Mesodermal cell (in vitro differentiated cells): Measurements from ENCODE around the gene PKNOX2.

ENCODE experiments used
- H3K27ac ChIP-seq: 2 replicates; pipeline ENCODE4 v1.7.0; 2013; ENCODE audit warnings: mild to moderate bottlenecking, low read depth, low read length, moderate library complexity; ENCODE audit not compliant: severe bottlenecking
- H3K36me3 ChIP-seq: 2 replicates; pipeline ENCODE4 v1.7.1; 2013; ENCODE audit warnings: mild to moderate bottlenecking, low read length, moderate library complexity; ENCODE audit not compliant: control insufficient read depth, insufficient read depth
- H3K4me1 ChIP-seq: one replicate; pipeline ENCODE4 v1.7.1; 2013; ENCODE audit warnings: mild to moderate bottlenecking, low read length; ENCODE audit not compliant: insufficient read depth, control insufficient read depth, poor library complexity, severe bottlenecking
- H3K4me3 ChIP-seq: 2 replicates; pipeline ENCODE4 v1.7.0; 2013; ENCODE audit warnings: low read length, control low read depth, mild to moderate bottlenecking; ENCODE audit not compliant: insufficient read depth, poor library complexity, severe bottlenecking; ENCODE audit errors: extremely low read depth
- H3K9me3 ChIP-seq: 2 replicates; pipeline ENCODE4 v1.7.1; 2013; ENCODE audit warnings: mild to moderate bottlenecking, low read length, moderate library complexity; ENCODE audit not compliant: control insufficient read depth
- WGBS, 2 experiments: methylation state at CpG; one replicate each; pipeline ENCODE4 v1.1.5; 2013; ENCODE audit warnings: missing lambda C conversion rate in 2 of 2; ENCODE audit not compliant: insufficient coverage in 2 of 2; 5-methylcytosine and 5-hydroxymethylcytosine counted together

Gene PKNOX2

DNA sequence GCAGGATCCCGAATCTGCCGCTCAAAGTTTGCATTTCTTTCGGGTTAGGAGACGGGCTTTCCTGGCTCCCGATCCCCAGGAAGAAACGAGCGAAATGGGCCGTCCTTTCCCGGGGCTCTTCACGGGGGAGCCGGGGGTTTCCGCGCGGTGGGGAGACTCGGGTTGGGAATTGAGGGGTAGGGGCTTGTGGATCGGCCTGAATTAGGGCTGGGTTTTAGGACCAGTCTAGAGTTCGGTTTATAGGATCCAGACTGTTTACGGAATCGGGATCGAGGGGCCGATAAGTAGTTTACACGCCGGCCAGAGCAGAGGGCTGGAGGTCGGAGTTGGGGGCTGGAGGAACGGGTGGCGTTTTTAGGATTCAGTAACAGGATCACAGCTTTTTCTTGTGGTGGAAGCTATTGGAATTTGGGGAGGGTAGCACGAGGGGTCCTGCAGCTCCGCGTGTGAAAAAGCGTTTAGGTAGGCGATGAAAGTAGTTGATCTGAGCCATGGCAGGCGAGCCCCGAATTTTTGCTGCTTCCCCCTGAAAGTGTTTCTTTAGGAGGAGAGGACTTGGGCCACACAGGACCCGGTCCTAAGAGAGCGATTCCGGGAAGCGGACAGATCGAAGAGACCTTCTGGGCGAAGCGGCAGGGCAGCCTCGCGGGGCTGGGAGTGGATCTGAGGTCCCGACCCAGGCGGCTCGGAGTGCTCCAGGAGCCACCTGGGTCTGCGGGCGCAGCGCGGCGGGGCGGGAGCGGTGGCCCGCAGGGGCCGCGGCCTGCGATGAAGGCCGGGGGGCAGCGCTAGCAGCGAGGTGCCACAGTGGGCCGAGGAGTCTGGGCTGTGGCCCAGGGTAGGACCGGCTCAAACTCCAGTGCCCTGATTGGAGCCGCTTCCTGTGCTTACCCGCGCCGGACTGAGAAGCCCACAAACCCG is 1.6 kb downstream of the PKNOX2 start:
- Histone ChIP-seq H3K36me3 (no peaks in the 10 kb centered on the region), H3K4me3 (peak overlapping the region; percentile 62), H3K27ac (peak overlapping the region; percentile 68), H3K9me3 (no peaks in the 10 kb centered on the region), H3K4me1 (peaks cover 50% of the 10 kb centered on the region)
- 1% methylated on average over 42 to 63 of the region's 66 CpGs for WGBS, 2 experiments

GRCh38 chr11:125166764-125167291 is 2.3 kb downstream of the PKNOX2 start:
- 0 to 2% methylated on average over 6 to 11 of the region's 16 CpGs for WGBS, 2 experiments
- Histone ChIP-seq H3K36me3 (no peaks in the 10 kb centered on the region), H3K4me1 (peaks cover 54% of the 10 kb centered on the region), H3K4me3 (peak overlapping the region; percentile 62), H3K9me3 (no peaks in the 10 kb centered on the region), H3K27ac (peak overlapping the region; percentile 68)

- 4% methylated on average over 11 to 28 of the region's 28 CpGs for WGBS, 2 experiments
- H3K9me3 ChIP-seq, result no peaks in the 10 kb centered on the region
- H3K4me1 ChIP-seq, result peaks cover 58% of the 10 kb centered on the region
- peak overlapping the region; percentile 62 for H3K4me3 ChIP-seq
- H3K27ac ChIP-seq, result peak overlapping the region; percentile 68
- no peaks in the 10 kb centered on the region for H3K36me3 ChIP-seq
Observed at GRCh38 chr11:125167292-125167953, 2.9 kb downstream of the PKNOX2 start.

DNA sequence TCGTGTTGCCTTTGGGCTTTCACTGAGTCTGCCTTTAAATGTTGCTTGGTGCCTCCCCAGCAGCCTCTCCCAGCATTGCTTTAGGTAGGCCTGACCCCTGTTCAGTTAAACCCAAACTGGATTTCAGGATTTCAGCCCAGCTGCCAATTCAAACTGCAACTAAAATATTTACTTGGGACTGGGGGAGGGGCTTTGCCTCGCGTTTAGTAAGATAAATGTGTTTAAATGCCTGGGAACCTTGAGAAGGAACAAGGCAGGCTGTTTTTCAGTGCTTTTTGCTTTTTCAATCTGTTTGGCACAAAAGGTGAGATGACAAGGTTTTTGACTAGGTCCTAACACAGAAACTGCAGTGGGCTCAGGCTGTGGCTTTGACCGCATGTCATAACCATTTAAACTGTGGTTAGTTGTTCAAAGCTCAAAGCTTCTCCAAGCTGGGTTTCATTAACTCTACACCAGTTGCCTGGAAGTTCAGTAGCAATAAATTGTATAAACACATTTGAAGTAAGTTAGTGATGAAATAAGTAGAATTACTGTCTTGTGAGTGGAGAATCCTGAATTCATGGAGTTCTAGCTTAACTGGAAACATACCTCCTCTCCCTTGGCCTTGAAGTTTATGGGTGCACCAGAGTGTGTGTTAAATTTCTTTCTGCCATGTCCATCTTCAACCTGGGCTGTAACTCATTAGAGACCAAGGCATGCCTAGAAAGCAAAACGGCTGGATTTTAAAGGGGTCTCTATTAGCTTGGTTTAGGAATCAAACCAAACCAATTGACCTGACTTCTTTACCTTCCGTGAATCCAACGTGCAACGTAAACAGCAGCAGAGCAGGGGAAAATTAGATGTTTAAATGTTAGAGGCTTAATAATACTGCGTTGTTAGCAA is 3.6 kb downstream of the PKNOX2 start:
- no peaks in the 10 kb centered on the region for H3K36me3 ChIP-seq
- 30 to 32% methylated on average over 5 of the region's 9 CpGs for WGBS, 2 experiments
- H3K27ac ChIP-seq, result peak overlapping the region; percentile 68
- H3K9me3 ChIP-seq, result no peaks in the 10 kb centered on the region
- peaks cover 50% of the 10 kb centered on the region for H3K4me1 ChIP-seq
- no peak overlapping the region for H3K4me3 ChIP-seq

- no peaks in the 10 kb centered on the region for H3K9me3 ChIP-seq
- no peaks in the 10 kb centered on the region for H3K36me3 ChIP-seq
- H3K27ac ChIP-seq, result peak overlapping the region; percentile 89
- peaks cover 49% of the 10 kb centered on the region for H3K4me1 ChIP-seq
- WGBS, 2 experiments, result 67 to 71% methylated on average over 10 to 12 of the region's 14 CpGs
- H3K4me3 ChIP-seq, result no peak overlapping the region
Observed at GRCh38 chr11:125168918-125169456, 4.4 kb downstream of the PKNOX2 start.

DNA sequence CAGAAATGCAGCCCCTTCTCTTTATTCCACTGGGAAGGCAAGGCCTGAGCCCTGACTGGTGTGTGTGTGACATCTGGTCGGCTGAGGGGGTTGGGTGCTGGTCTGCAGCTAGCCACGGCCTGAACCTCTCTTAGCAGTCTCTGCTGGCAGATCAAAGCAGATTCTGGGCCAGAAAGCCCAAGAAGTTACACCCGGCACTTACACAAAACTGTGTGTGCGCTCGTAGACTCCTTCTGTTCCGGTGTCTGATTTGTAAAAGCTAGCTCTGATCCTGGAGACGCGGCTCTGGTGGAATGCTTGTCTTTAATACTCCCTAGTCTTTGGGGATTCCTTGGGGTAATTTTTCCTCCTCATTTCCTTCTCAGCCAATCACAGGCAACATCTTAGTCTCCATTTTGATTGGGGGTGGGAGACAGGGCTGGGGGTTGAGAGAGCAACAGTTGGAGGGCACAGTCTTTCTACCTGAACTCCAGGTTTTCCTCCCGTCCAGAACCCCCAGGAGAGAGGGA is 5.5 kb downstream of the PKNOX2 start:
- Histone ChIP-seq H3K27ac (peak overlapping the region; percentile 89), H3K9me3 (no peaks in the 10 kb centered on the region), H3K4me3 (no peak overlapping the region), H3K4me1 (peaks cover 49% of the 10 kb centered on the region), H3K36me3 (no peaks in the 10 kb centered on the region)
- 47 to 62% methylated on average over 7 to 8 of the region's 9 CpGs for WGBS, 2 experiments

GRCh38 chr11:125170510-125171031 is 6.0 kb downstream of the PKNOX2 start:
- Histone ChIP-seq H3K4me3 (no peak overlapping the region), H3K27ac (peak overlapping the region; percentile 89), H3K4me1 (peaks cover 49% of the 10 kb centered on the region), H3K36me3 (no peaks in the 10 kb centered on the region), H3K9me3 (no peaks in the 10 kb centered on the region)
- WGBS, 2 experiments, result 14% methylated on average over 5 of the region's 12 CpGs; no CpG with 5 or more reads in 1 of the 2 experiments

DNA sequence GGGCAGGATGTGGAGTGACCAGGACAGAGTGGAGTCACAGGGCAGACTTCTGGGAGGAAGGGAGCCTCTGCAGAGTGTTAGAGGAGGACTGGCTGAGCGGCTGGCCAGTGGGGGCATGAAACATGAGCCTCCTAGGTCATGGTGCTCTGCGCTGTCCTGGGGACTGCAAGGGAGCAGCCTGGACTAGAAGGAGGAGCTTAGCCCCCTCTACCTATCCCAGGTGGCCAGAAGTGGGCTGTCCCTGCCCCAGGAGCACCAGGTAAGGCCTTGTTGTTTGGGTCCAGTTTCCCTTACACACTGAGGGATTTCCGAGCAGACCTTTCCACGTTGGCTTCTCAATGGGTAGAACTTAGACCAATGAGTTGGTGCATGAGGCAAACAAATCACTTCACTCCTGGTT is 7.4 kb downstream of the PKNOX2 start:
- Histone ChIP-seq H3K9me3 (no peaks in the 10 kb centered on the region), H3K4me3 (no peak overlapping the region), H3K36me3 (no peaks in the 10 kb centered on the region), H3K27ac (no peak overlapping the region), H3K4me1 (peaks cover 48% of the 10 kb centered on the region)
- WGBS, 2 experiments, result 96 to 97% methylated on average over 3 to 4 of the region's 4 CpGs

DNA sequence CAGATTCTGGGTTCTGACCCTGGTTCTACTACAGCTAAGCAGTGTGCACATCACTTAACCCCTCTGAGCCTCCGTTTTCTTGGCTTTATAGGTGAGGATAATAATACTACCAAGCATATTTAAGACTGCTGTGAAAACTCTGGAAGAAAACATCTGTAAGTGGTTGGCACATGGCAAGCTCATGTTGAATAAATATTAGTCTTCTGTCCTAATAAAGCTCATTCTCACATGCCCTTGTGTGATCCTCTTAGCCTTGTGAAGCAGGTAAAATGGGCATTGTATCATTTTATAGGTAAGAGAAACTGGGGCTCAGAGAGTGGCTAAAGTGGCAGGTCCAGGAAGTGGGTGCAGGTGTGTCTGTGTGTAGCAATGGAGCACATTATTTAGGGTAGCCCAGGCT is 8.5 kb downstream of the PKNOX2 start:
- H3K4me3 ChIP-seq, result no peak overlapping the region
- H3K36me3 ChIP-seq, result no peaks in the 10 kb centered on the region
- whole genome bisulfite sequencing, 2 experiments, result no CpG with 5 or more reads among the region's 1 CpG
- no peak overlapping the region for H3K27ac ChIP-seq
- no peaks in the 10 kb centered on the region for H3K9me3 ChIP-seq
- peaks cover 42% of the 10 kb centered on the region for H3K4me1 ChIP-seq
